Endothelial cell of umbilical vein (primary cell): ENCODE results near the gene DCTN4. TPM values are rescaled to one million over a fixed set of nuclear protein-coding genes. Genes with fewer than 3 reads are reported as not detected.

Experiments
- BruUV-seq: library from RNA; stranded (reverse); fragments of 400-500 nt; replicated peaks from 2 replicates; lab custom pipeline; 2021; lab: Mats Ljungman, UMichigan
- CTCF ChIA-PET: fragments of 300-600, 350-600 bp; sonication (Branson Sonifier 250); formaldehyde crosslinking; loops from one replicate; lab custom pipeline; 2021; ENCODE audit warnings: antibody characterized with exemption, inconsistent platforms; lab: Charles Lee
- POLR2A ChIA-PET: fragments of 300-600, 350-600 bp; sonication (Branson Sonifier 250); formaldehyde crosslinking; loops from one replicate; lab custom pipeline; 2021; ENCODE audit warnings: antibody characterized with exemption, inconsistent platforms; lab: Charles Lee
- DNase-seq: peaks from one replicate; pipeline ENCODE4 v3.0.0-alpha.2; 2011; ENCODE audit warnings: low read depth, low spot score
- FAIRE-seq: peaks from 2 replicates; lab custom pipeline; 2011; peaks lifted over from hg19 to GRCh38; lab: Jason Lieb, UNC
- H2AFZ ChIP-seq: 2 replicates; pipeline ENCODE4 v1.6.0; 2012; ENCODE audit warnings: low read depth, low read length, control low read depth, inconsistent platforms
- H3K27ac ChIP-seq: 2 replicates; pipeline ENCODE4 v1.5.1; 2011; ENCODE audit warnings: low read depth, mild to moderate bottlenecking, control low read depth, low read length, moderate library complexity; ENCODE audit not compliant: insufficient read depth
- H3K27me3 ChIP-seq, 2 experiments: 2 replicates each; pipeline versions ENCODE4 v1.6.0 to v1.6.1; 2011; ENCODE audit warnings: low read length in 2 of 2, mixed read lengths in 1 of 2; ENCODE audit not compliant: control insufficient read depth in 2 of 2, insufficient read depth in 2 of 2
- H3K36me3 ChIP-seq, 2 experiments: 2 replicates in 1 of 2; 3 replicates in 1 of 2; pipeline ENCODE4 v1.5.1; 2011; ENCODE audit warnings: low read length in 2 of 2, mild to moderate bottlenecking in 1 of 2, moderate library complexity in 1 of 2; ENCODE audit not compliant: control insufficient read depth in 2 of 2, insufficient read depth in 2 of 2; ENCODE audit errors: extremely low read depth in 1 of 2
- H3K4me1 ChIP-seq: 3 replicates; pipeline ENCODE4 v1.5.1; 2011; ENCODE audit warnings: mild to moderate bottlenecking, low read length; ENCODE audit not compliant: control insufficient read depth, insufficient read depth; ENCODE audit errors: extremely low read depth
- H3K4me2 ChIP-seq: 2 replicates; pipeline ENCODE4 v1.6.1; 2011; ENCODE audit warnings: low read length, control low read depth, mixed read lengths; ENCODE audit not compliant: insufficient read depth
- H3K4me3 ChIP-seq, 3 experiments: fragments of 200-600 bp in 1 of 3; sonication (generic), shearing (Covaris generic) in 1 of 3; replicated peaks in 1 of 3; 2 replicates each; pipeline ENCODE4 v1.5.1; 2011 to 2016; ENCODE audit warnings: control low read depth in 3 of 3, low read length in 3 of 3, mild to moderate bottlenecking in 2 of 3, inconsistent platforms in 1 of 3, low read depth in 1 of 3, moderate library complexity in 1 of 3; ENCODE audit not compliant: insufficient read depth in 1 of 3
- H3K79me2 ChIP-seq: 2 replicates; pipeline ENCODE4 v1.6.0; 2012; ENCODE audit warnings: low read length, inconsistent platforms; ENCODE audit not compliant: control insufficient read depth, insufficient read depth
- H3K9ac ChIP-seq: replicated peaks from 2 replicates; pipeline ENCODE3; 2011; ENCODE audit warnings: low read length, control low read depth; ENCODE audit not compliant: insufficient read depth; ENCODE audit errors: extremely low read depth
- H3K9me1 ChIP-seq: replicated peaks from 3 replicates; pipeline ENCODE4 v1.6.0; 2011; ENCODE audit warnings: mild to moderate bottlenecking, low read length; ENCODE audit not compliant: control insufficient read depth, insufficient read depth; ENCODE audit errors: extremely low read depth
- H3K9me3 ChIP-seq: replicated peaks from 2 replicates; pipeline ENCODE4 v1.5.1; 2012; ENCODE audit warnings: low read length, inconsistent platforms; ENCODE audit not compliant: control insufficient read depth, insufficient read depth
- H4K20me1 ChIP-seq: replicated peaks from 2 replicates; pipeline ENCODE3; 2011; ENCODE audit warnings: mild to moderate bottlenecking, low read length; ENCODE audit not compliant: control insufficient read depth, insufficient read depth; ENCODE audit errors: extremely low read depth
- EZH2 ChIP-seq: IDR thresholded peaks from 2 replicates; pipeline ENCODE4 v1.6.1; 2012; ENCODE audit warnings: borderline replicate concordance, low read depth, mild to moderate bottlenecking, moderate library complexity, low read length, inconsistent platforms; ENCODE audit not compliant: severe bottlenecking
- MYC ChIP-seq: IDR thresholded peaks from one replicate; pipeline ENCODE4 v1.6.1; 2011; ENCODE audit warnings: mild to moderate bottlenecking, low read depth, low read length
- POLR2A ChIP-seq: IDR thresholded peaks from 2 replicates; pipeline ENCODE4 v1.6.1; 2012; ENCODE audit warnings: low read depth, mild to moderate bottlenecking, control low read depth, low read length
- dilution Hi-C: fragments of 300-500 bp; cut with MboI; formaldehyde crosslinking; loops from one replicate; pipeline ENCODE4 v1.15.0; 2019; ENCODE audit warnings: low sequenced_read_pairs; ENCODE audit not compliant: extremely low pct_ligation_motif_present
- intact Hi-C: fragments of 100-400 bp; cut with micrococcal nuclease; formaldehyde crosslinking; loops from one replicate; pipeline ENCODE4 v1.10.0; 2022
- polyA plus RNA-seq, 4 experiments: library from polyadenylated mRNA; depleted of rRNA in 3 of 4; stranded (reverse) in 3 of 4; unstranded in 1 of 4; fragments of >200 nt; gene quantifications; 2 replicates each; pipeline versions ENCODE4 v1.2.1 to v1.2.3, GENCODE V29; 2011 to 2012; ENCODE audit warnings: missing spikeins in 1 of 4
- total RNA-seq: library from RNA; stranded (reverse); gene quantifications from 2 replicates; pipeline ENCODE4 v1.2.3, GENCODE V29; 2021
- TF ChIP-seq, protein P1 (sequence below), 2 donors: IDR thresholded peaks; 1 replicate in 1 of 2; 2 replicates in 1 of 2; pipeline ENCODE4 v1.5.1; 2011; ENCODE audit warnings: low read length in 2 of 2, mild to moderate bottlenecking in 2 of 2, moderate library complexity in 2 of 2, control low read depth in 1 of 2, inconsistent platforms in 1 of 2, low read depth in 1 of 2; ENCODE audit not compliant: insufficient read depth in 1 of 2; ENCODE audit errors: extremely low read depth in 1 of 2

Gene DCTN4
- total and polyA plus RNA-seq, 2 donors (not counting 3 experiments of a cell fraction or from before 2014, with no cell fraction given) = 22.4 to 47.3 TPM

DNA sequence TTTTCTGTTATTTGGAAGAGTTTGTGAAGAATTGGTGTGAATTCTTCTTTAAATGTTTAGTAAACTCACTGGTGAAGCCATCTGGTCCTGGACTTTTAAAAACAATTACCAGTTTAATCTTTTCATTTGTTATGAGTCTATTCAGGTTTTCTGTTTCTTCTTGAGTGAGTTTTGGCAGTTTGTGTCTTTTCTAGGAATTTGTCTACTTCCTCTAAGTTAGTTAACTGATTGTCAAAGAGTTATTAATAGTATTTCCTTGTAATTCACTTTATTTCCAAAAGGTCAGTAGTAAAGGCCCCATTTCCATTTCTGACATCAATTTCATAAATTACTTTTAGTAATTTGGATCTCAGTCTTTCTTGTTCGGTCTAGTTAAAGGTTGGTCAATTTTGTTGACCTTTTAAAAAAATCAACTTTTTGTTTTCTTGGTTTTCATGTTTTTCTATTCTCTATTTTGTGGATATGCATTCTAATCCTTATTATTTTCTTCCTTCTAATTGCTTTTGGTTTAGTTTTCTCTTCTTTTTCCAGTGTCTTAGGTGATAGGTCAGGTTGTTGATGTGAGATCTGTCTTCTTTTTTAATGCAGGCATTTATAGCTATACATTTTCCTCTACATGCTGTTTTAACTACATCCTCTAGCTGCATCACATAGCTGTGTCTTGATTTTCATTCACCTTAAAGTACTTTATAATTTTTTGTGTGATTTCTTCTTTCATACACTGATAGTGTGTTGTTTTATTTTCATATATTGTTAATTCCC is 12.4 kb upstream of the DCTN4 start:
- no peak for DNase-seq
- CTCF ChIA-PET = no interaction called here
- dilution Hi-C loops (no loop called here), intact Hi-C loops (no loop called here)
- no peak overlapping the region for H3K4me3 ChIP-seq
- no peaks in the 10 kb centered on the region for H4K20me1 ChIP-seq
- FAIRE-seq = no peak
- no peak for TF ChIP-seq MYC
- no peak for TF ChIP-seq POLR2A
- TF ChIP-seq EZH2 = no peak
- no peaks in the 10 kb centered on the region for H3K79me2 ChIP-seq
- H3K36me3 ChIP-seq = no peaks in the 10 kb centered on the region
- H3K27me3 ChIP-seq = peaks cover 35 to 71% of the 10 kb centered on the region in 2 experiments
- POLR2A ChIA-PET = no interaction called here
- no TSS peak for BruUV-seq
- H3K4me1 ChIP-seq = peaks cover 12% of the 10 kb centered on the region
- no peak overlapping the region for H3K9ac ChIP-seq
- H2AFZ ChIP-seq = no peak overlapping the region
- H3K9me1 ChIP-seq = no peaks in the 10 kb centered on the region
- no peak overlapping the region for H3K4me2 ChIP-seq
- no peak overlapping the region for H3K27ac ChIP-seq
- no peaks in the 10 kb centered on the region for H3K9me3 ChIP-seq

DNA sequence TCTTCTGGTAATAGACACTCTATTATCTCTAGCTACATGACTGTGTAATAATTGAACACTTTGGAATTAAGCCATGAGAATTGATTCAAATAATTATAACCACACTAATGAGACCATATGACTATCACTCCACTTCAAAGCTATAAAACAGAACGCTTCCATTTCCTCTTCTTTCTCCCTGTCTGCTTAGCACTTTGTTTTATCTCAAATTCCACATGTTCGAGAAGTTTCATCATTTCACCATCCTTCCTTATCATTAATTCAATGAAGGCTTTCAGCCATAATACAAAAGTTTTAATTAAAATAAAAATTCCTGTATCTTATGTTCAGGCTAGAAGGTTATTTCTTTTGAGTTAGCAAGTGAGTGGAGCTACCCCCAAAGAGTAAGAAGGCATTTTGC is 7.4 kb upstream of the DCTN4 start:
- CTCF ChIA-PET = no interaction called here
- no peaks in the 10 kb centered on the region for H3K9me1 ChIP-seq
- H3K4me2 ChIP-seq = no peak overlapping the region
- H3K9me3 ChIP-seq = no peaks in the 10 kb centered on the region
- DNase-seq (no peak), FAIRE-seq (no peak)
- H3K27ac ChIP-seq = no peak overlapping the region
- H3K79me2 ChIP-seq = no peaks in the 10 kb centered on the region
- H3K9ac ChIP-seq = no peak overlapping the region
- H3K4me3 ChIP-seq = no peak overlapping the region
- no peaks in the 10 kb centered on the region for H3K4me1 ChIP-seq
- dilution Hi-C loops (no loop called here), intact Hi-C loops (no loop called here)
- no TSS peak for BruUV-seq
- no peak overlapping the region for H2AFZ ChIP-seq
- no peaks in the 10 kb centered on the region for H4K20me1 ChIP-seq
- POLR2A ChIA-PET = no interaction called here
- H3K27me3 ChIP-seq = peaks cover 24 to 41% of the 10 kb centered on the region in 2 experiments
- TF ChIP-seq POLR2A (no peak), EZH2 (no peak)
- TF ChIP-seq, protein P1, sequence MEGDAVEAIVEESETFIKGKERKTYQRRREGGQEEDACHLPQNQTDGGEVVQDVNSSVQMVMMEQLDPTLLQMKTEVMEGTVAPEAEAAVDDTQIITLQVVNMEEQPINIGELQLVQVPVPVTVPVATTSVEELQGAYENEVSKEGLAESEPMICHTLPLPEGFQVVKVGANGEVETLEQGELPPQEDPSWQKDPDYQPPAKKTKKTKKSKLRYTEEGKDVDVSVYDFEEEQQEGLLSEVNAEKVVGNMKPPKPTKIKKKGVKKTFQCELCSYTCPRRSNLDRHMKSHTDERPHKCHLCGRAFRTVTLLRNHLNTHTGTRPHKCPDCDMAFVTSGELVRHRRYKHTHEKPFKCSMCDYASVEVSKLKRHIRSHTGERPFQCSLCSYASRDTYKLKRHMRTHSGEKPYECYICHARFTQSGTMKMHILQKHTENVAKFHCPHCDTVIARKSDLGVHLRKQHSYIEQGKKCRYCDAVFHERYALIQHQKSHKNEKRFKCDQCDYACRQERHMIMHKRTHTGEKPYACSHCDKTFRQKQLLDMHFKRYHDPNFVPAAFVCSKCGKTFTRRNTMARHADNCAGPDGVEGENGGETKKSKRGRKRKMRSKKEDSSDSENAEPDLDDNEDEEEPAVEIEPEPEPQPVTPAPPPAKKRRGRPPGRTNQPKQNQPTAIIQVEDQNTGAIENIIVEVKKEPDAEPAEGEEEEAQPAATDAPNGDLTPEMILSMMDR (IDR thresholded peaks at IDR 0.05; ENCODE audit: extremely low read depth in 1 of 2, insufficient read depth in 1 of 2, low read depth in 1 of 2, low read length in 2 of 2) = no peak
- H3K36me3 ChIP-seq = no peaks in the 10 kb centered on the region
